SJCRH30 (cell line): Measurements from ENCODE around the gene DPM2. TPM values are rescaled to one million over a fixed set of nuclear protein-coding genes. Genes with fewer than 3 reads are reported as not detected.

Experiments used
- DNase-seq, 2 experiments: peaks; one replicate each; pipeline ENCODE4 v3.0.0-alpha.2; 2015 to 2020
- H3K27ac ChIP-seq: fragments of 250-450 bp; sonication (Bioruptor Pico); 2 replicates; pipeline ENCODE4 v1.5.1; 2020; ENCODE audit warnings: mild to moderate bottlenecking, moderate library complexity
- H3K27me3 ChIP-seq: fragments of 250-450 bp; sonication (Bioruptor Pico); 2 replicates; pipeline ENCODE4 v1.5.1; 2020; ENCODE audit warnings: mild to moderate bottlenecking, moderate library complexity
- H3K36me3 ChIP-seq: fragments of 250-450 bp; sonication (Bioruptor Pico); 2 replicates; pipeline ENCODE4 v1.5.1; 2020; ENCODE audit warnings: mild to moderate bottlenecking, moderate library complexity
- H3K4me1 ChIP-seq: fragments of 250-450 bp; sonication (Bioruptor Pico); 2 replicates; pipeline ENCODE4 v1.5.1; 2020; ENCODE audit warnings: mild to moderate bottlenecking, moderate library complexity
- H3K4me3 ChIP-seq: fragments of 250-450 bp; sonication (Bioruptor Pico); 2 replicates; pipeline ENCODE4 v1.5.1; 2020; ENCODE audit warnings: mild to moderate bottlenecking, moderate library complexity
- H3K9me3 ChIP-seq: fragments of 250-450 bp; sonication (Bioruptor Pico); replicated peaks from 2 replicates; pipeline ENCODE4 v1.5.1; 2020; ENCODE audit warnings: mild to moderate bottlenecking, moderate library complexity
- total RNA-seq: library from RNA; depleted of rRNA; stranded (reverse); fragments of >200 nt; shearing (Covaris generic); gene quantifications from 2 replicates; pipeline ENCODE4 v1.2.3, GENCODE V29; 2014

Gene DPM2
- total RNA-seq, 1 experiment from 2014 or later = 44.7 TPM

- DNase-seq = no peak
- Histone ChIP-seq H3K9me3 (no peaks in the 10 kb centered on the region), H3K27ac (no peak overlapping the region), H3K36me3 (no peaks in the 10 kb centered on the region), H3K27me3 (no peaks in the 10 kb centered on the region), H3K4me3 (no peak overlapping the region), H3K4me1 (peaks cover 18% of the 10 kb centered on the region)
Observed at GRCh38 chr9:127966416-127967150, 28.9 kb upstream of the DPM2 start.

GRCh38 chr9:127965953-127966352 is 28.3 kb upstream of the DPM2 start:
- H3K4me1 ChIP-seq = peaks cover 18% of the 10 kb centered on the region

GRCh38 chr9:127963359-127964064 is 25.9 kb upstream of the DPM2 start:
- no peak overlapping the region for H3K4me3 ChIP-seq
- H3K27ac ChIP-seq = no peak overlapping the region
- H3K9me3 ChIP-seq = no peaks in the 10 kb centered on the region
- H3K4me1 ChIP-seq = peaks cover 20% of the 10 kb centered on the region
- no peaks in the 10 kb centered on the region for H3K36me3 ChIP-seq
- DNase-seq = no peak
- no peaks in the 10 kb centered on the region for H3K27me3 ChIP-seq

More at GRCh38 chr9:127965953-127966352, 28.3 kb upstream of the DPM2 start:
- H3K9me3 ChIP-seq = no peaks in the 10 kb centered on the region
- H3K4me3 ChIP-seq = no peak overlapping the region
- H3K36me3 ChIP-seq = no peaks in the 10 kb centered on the region
- DNase-seq = no peak
- H3K27ac ChIP-seq = peak overlapping the region; percentile 12; the same call in 1 of the 2 replicates
- no peaks in the 10 kb centered on the region for H3K27me3 ChIP-seq

GRCh38 chr9:127963041-127963358 is 25.3 kb upstream of the DPM2 start:
- Histone ChIP-seq H3K4me3 (no peak overlapping the region), H3K9me3 (no peaks in the 10 kb centered on the region), H3K27ac (no peak overlapping the region), H3K27me3 (no peaks in the 10 kb centered on the region), H3K4me1 (peaks cover 20% of the 10 kb centered on the region), H3K36me3 (no peaks in the 10 kb centered on the region)
- DNase-seq = no peak

- H3K27ac ChIP-seq = no peak overlapping the region
- H3K9me3 ChIP-seq = no peaks in the 10 kb centered on the region
- H3K4me3 ChIP-seq = no peak overlapping the region
- H3K4me1 ChIP-seq = peaks cover 20% of the 10 kb centered on the region
- DNase-seq = no peak
- H3K36me3 ChIP-seq = no peaks in the 10 kb centered on the region
- H3K27me3 ChIP-seq = no peaks in the 10 kb centered on the region
Observed at GRCh38 chr9:127962278-127962677, 24.6 kb upstream of the DPM2 start.

- Histone ChIP-seq H3K4me1 (peaks cover 16% of the 10 kb centered on the region), H3K4me3 (no peak overlapping the region), H3K27ac (no peak overlapping the region), H3K36me3 (no peaks in the 10 kb centered on the region), H3K9me3 (no peaks in the 10 kb centered on the region), H3K27me3 (no peaks in the 10 kb centered on the region)
- DNase-seq = no peak
Observed at GRCh38 chr9:127961613-127962155, 24.0 kb upstream of the DPM2 start.

GRCh38 chr9:127961155-127961490 is 23.5 kb upstream of the DPM2 start:
- no peak overlapping the region for H3K27ac ChIP-seq
- H3K9me3 ChIP-seq = no peaks in the 10 kb centered on the region
- no peak overlapping the region for H3K4me3 ChIP-seq
- no peaks in the 10 kb centered on the region for H3K36me3 ChIP-seq
- no peaks in the 10 kb centered on the region for H3K27me3 ChIP-seq
- no peak for DNase-seq
- peaks cover 14% of the 10 kb centered on the region for H3K4me1 ChIP-seq

GRCh38 chr9:127960410-127961154 is 22.9 kb upstream of the DPM2 start:
- Histone ChIP-seq H3K4me3 (no peak overlapping the region), H3K27ac (no peak overlapping the region; the same call in 1 of the 2 replicates), H3K9me3 (no peaks in the 10 kb centered on the region), H3K27me3 (no peaks in the 10 kb centered on the region), H3K4me1 (peaks cover 10% of the 10 kb centered on the region), H3K36me3 (no peaks in the 10 kb centered on the region)
- peak; percentile 78 to 90 for DNase-seq

GRCh38 chr9:127959841-127960409 is 22.3 kb upstream of the DPM2 start:
- Histone ChIP-seq H3K4me3 (no peak overlapping the region), H3K4me1 (peaks cover 8% of the 10 kb centered on the region; the same call in 1 of the 2 replicates), H3K27me3 (no peaks in the 10 kb centered on the region), H3K36me3 (no peaks in the 10 kb centered on the region), H3K9me3 (no peaks in the 10 kb centered on the region), H3K27ac (no peak overlapping the region)
- no peak for DNase-seq

- H3K4me1 ChIP-seq = peaks cover 8% of the 10 kb centered on the region; the same call in 1 of the 2 replicates
- no peak overlapping the region for H3K4me3 ChIP-seq
- H3K27me3 ChIP-seq = no peaks in the 10 kb centered on the region
- no peak overlapping the region for H3K27ac ChIP-seq
- no peaks in the 10 kb centered on the region for H3K9me3 ChIP-seq
- H3K36me3 ChIP-seq = no peaks in the 10 kb centered on the region
- no peak for DNase-seq
Observed at GRCh38 chr9:127959398-127959797, 21.7 kb upstream of the DPM2 start.

GRCh38 chr9:127958728-127959127 is 21.1 kb upstream of the DPM2 start:
- H3K4me1 ChIP-seq = peaks cover 8% of the 10 kb centered on the region; the same call in 1 of the 2 replicates
- no peaks in the 10 kb centered on the region for H3K9me3 ChIP-seq
- no peak overlapping the region for H3K4me3 ChIP-seq
- H3K27me3 ChIP-seq = no peaks in the 10 kb centered on the region
- H3K36me3 ChIP-seq = no peaks in the 10 kb centered on the region
- no peak for DNase-seq
- no peak overlapping the region for H3K27ac ChIP-seq

- peaks cover 11% of the 10 kb centered on the region; the same call in 1 of the 2 replicates for H3K4me1 ChIP-seq
- no peaks in the 10 kb centered on the region for H3K9me3 ChIP-seq
- no peaks in the 10 kb centered on the region for H3K27me3 ChIP-seq
- H3K4me3 ChIP-seq = no peak overlapping the region
- H3K36me3 ChIP-seq = no peaks in the 10 kb centered on the region
- H3K27ac ChIP-seq = no peak overlapping the region
- peak; percentile 43 to 47 for DNase-seq
Observed at GRCh38 chr9:127955294-127956015, 17.8 kb upstream of the DPM2 start.

GRCh38 chr9:127954831-127955293 is 17.2 kb upstream of the DPM2 start:
- H3K4me1 ChIP-seq = peaks cover 13% of the 10 kb centered on the region; the same call in 1 of the 2 replicates
- H3K27me3 ChIP-seq = no peaks in the 10 kb centered on the region
- H3K27ac ChIP-seq = no peak overlapping the region
- DNase-seq = no peak
- no peak overlapping the region for H3K4me3 ChIP-seq
- H3K36me3 ChIP-seq = no peaks in the 10 kb centered on the region
- no peaks in the 10 kb centered on the region for H3K9me3 ChIP-seq
